Loucy (cell line): ENCODE measurements around the gene PAK1.

Experiments used
- CTCF ChIP-seq: fragments of 200-600 bp; sonication (generic); conservative IDR thresholded peaks from 2 replicates; pipeline ENCODE4 v1.5.1; 2014; ENCODE audit warnings: mild to moderate bottlenecking, antibody characterized with exemption, low read length
- EZH2phosphoT487 ChIP-seq: fragments of 200-600 bp; IDR thresholded peaks from 2 replicates; pipeline ENCODE4 v1.6.1; 2018; ENCODE audit warnings: antibody characterized with exemption, mild to moderate bottlenecking, moderate library complexity, borderline replicate concordance

- no peak for TF ChIP-seq CTCF
- no peak for TF ChIP-seq EZH2phosphoT487
Measured at GRCh38 chr11:77287136-77287535, 186.8 kb downstream of the PAK1 start.
